Dermis microvascular lymphatic vessel endothelial cell (primary cell): ENCODE data around the gene DRD2. TPM values are rescaled to one million over a fixed set of nuclear protein-coding genes. Genes with fewer than 3 reads are reported as not detected.

Experiments
- DNase-seq, 2 donors: peaks; one replicate each; pipeline versions ENCODE4 v3.0.0 to v3.0.0-alpha.2; 2010; ENCODE audit warnings: low read depth in 2 of 2
- total RNA-seq: library from RNA; depleted of rRNA; stranded (reverse); fragments of >200 nt; gene quantifications from 2 replicates; pipeline ENCODE4 v1.2.1, GENCODE V29; 2014

Gene DRD2
- total RNA-seq, 1 donor from 2014 or later, result not detected

GRCh38 chr11:113484223-113484622 lies 9.0 kb upstream of the DRD2 start:
- DNase-seq, result no peak

- DNase-seq, result no peak
Observed at GRCh38 chr11:113481672-113482071, 6.5 kb upstream of the DRD2 start.

DNA sequence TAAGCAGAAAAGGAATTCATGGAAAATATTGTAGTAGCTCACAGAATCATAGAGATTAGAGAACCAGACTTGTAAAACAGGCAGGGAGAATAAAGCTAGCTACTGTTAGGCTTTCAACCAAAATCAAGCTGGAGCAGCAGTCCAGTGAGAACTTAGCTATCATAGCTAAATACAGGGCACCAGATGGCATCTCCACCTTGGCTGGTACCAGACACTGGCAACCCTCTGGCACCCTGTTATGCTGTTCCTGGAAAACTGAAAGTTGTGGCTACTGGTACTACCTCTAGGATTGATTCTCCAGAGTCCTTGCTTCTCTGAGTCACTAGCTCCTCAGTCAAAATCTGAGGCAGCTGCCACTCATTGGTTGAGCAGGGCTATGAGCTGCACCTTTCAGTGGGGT lies 6.0 kb upstream of the DRD2 start:
- DNase-seq, result no peak

- DNase-seq, result no peak
Observed at GRCh38 chr11:113477321-113477720, 2.1 kb upstream of the DRD2 start.

- DNase-seq, result no peak
Observed at GRCh38 chr11:113476553-113476952, 1.4 kb upstream of the DRD2 start.

DNA sequence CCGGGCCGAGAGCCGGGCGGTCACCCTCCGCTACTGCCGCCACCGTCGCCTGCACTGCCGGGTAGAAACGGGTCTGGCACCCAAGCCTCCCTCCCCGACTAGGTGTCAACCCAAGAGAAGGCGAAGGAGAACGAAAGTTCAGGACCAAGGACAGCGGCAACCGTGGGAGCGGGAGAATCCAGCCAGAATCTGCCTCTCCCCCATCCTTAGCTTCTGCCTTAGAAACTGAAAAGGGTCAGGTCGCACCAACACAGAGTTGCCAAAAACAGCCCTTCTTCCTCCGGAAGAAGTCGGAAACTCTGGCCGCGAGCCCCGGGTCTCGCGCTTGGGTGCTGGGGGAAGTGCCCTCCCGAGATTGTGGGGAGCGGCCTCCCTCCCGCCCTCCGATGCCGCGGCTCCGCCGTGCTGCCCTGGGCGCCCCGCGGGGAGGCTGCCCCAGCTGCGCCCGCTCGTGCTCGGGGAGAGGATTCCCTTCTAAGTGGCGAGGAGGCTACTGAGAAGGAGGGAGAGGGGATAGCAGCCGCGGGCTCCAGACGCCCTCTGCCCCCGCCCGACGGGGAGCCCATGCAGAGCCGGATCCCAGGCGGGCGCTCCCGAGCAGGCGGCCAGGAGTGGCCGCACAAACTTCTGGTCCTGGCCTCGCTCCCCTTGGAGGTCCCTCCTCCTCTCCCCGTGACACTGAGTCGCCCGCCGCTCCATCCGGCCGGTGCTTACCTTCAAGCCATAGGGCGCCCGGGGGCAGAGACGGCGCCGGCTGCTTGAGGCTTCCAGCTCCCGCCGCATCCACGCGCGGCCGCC lies 637 bp downstream of the DRD2 start:
- peak; percentile 39 to 73 for DNase-seq

DNA sequence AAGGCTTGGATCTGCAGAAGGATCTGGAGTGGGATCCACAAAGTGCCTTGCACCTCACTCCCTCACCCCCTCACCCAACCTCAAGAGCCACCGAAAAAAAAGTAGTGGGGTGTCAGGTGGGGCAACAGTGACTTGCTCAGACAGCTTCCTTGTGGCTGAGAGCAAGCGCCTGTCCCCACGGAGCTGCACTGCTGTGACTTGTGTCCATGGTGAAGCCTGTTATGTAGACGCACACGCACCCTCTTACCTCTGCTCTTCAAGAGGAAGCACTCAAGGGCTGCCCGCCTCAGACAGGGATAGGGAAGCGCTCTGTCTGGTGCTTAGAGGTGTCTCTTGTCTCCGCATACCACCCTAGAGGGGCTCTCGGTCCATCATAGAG lies 1.2 kb downstream of the DRD2 start:
- DNase-seq, result no peak

DNA sequence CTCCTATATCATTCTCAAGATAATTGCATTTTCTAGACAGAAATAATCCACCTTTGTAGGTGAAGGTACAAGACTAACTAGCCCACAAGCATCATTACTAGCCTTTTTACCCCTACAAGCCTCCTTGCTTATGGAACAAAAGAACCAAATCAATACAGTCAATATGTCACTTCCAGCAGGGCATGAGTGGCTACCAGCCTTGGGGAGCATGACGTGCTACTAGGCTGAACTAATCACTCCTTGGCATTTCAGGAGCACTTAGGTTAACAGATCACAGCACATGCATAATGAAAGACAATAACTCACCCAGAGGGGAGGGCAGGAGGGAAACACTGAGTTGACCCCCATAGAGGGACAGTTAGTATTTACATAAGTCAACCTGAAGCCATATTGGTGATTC lies 2.7 kb downstream of the DRD2 start:
- no peak for DNase-seq

- no peak for DNase-seq
Observed at GRCh38 chr11:113470233-113470632, 5.0 kb downstream of the DRD2 start.

- DNase-seq, result no peak
Observed at GRCh38 chr11:113468726-113469345, 6.4 kb downstream of the DRD2 start.

GRCh38 chr11:113467545-113467944 lies 7.7 kb downstream of the DRD2 start:
- DNase-seq, result no peak

- DNase-seq, result no peak
Observed at GRCh38 chr11:113465786-113466185, 9.4 kb downstream of the DRD2 start.

DNA sequence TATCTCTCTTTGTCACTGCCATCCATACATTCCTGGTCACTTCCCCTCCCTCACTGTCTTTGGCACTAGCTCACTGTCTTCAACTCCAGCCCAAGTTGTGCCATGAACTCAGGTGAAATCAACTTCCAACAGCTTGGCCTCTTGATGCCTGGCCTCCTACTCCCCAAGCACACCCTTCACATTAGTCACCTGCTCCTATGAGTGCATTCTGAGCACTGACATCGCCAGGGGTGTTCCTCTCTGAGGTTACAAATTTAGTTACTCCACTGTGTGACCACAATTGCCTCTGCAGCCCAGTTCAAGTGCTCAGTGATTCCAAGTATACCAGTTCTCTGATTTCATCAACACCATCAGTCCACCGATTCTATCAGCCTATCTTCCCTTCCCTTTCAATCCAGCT lies 10.8 kb downstream of the DRD2 start:
- DNase-seq, result no peak

GRCh38 chr11:113462830-113463229 lies 12.4 kb downstream of the DRD2 start:
- no peak for DNase-seq

DNA sequence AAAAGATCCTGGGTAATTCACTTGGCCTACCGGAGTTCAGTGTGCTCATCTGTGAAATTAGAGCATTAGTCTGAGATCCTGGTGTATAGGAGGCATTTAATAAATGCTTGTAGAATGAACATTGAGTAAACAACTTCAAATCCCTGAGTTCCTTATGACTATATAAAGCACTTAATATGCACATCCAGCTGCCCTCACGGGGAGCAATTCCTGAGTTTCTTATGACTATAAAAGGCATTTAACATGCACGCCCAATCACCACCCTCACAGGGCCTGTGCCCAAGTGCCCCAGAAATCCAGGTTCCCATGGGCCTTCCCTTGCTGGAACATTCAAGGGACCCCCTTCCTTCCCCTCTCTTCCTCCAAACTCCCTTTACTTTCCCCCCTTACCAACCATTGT lies 13.6 kb downstream of the DRD2 start:
- DNase-seq, result no peak

GRCh38 chr11:113460469-113460868 lies 14.7 kb downstream of the DRD2 start:
- DNase-seq, result no peak

- DNase-seq, result no peak
Observed at GRCh38 chr11:113458189-113458588, 17.0 kb downstream of the DRD2 start.

- DNase-seq, result no peak
Observed at GRCh38 chr11:113457784-113458183, 17.4 kb downstream of the DRD2 start.

GRCh38 chr11:113454455-113454854 lies 20.7 kb downstream of the DRD2 start:
- no peak for DNase-seq

DNA sequence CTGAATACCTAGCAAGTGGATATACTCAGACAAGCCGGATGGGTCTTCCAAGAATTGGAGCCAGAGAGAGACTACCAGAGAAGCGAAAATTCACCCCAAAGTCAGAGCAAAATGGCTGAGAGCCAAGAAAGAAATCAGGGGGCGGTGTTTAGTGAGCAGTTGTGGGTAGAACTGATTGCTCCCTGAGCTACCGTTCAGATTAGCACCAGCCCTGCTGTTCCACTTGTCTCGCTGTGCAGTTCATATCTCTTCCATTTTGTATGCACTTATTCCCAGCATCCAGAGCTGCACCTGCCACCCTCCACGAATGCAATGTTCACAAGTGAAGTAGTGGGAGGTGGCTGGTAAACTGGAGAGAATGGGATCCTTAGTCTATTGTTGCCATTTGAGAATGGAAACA lies 25.5 kb downstream of the DRD2 start:
- no peak for DNase-seq

DNA sequence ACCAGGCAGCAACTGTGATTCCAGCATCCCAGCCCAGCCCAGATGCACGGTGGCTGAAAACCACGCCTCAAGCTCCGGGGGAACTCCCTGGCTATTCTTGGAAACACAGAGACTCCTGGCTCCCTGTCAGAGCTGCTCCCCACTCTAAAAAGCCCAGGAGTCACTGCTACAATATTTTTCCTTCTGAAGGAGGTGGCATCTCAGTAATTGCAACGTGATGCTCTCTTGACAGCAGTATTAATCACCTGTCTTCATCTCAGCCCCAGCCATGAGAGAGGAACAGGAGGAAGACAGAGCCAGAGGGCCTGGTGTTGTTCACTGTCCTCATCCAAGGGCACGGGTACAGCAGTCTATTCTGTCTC lies 26.9 kb downstream of the DRD2 start:
- DNase-seq, result no peak

GRCh38 chr11:113447621-113448315 lies 27.4 kb downstream of the DRD2 start:
- no peak for DNase-seq

DNA sequence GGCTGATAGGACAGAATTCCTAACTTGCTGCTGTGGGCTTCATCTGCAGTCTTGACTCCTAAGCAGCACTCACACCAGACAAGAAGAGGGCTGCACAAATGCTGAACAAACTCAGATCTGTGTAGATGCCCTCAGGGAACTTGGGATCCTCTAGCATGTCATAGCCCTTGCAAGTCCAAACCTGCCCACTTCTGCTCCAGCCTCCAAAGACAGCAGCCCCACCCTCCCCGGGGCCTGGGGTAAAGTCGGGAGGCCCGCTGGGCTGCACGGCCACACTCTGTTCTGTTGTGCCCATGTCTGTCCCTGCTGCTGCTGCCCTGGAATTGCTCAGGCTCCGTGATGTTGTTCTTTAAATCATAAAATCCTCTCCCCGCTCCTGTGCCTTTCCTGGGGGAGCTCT lies 28.3 kb downstream of the DRD2 start:
- DNase-seq, result no peak
